T-helper 1 cell (primary cell): Measurements from ENCODE around the gene RCN2.
"Not testable (repeated sequence)": the region's sequence is repeated elsewhere in the genome, so short reads cannot be mapped to it uniquely, and the experiment has no call there.

Experiments
- DNase-seq, 5 donors: peaks; one replicate each; pipeline ENCODE4 v3.0.0-alpha.2; 2012 to 2020
- total RNA-seq, 4 donors: gene quantifications; one replicate each; lab custom pipeline; 2026; lab: John Stamatoyannopoulos, UW

Gene RCN2
- 18.7 to 32.1 (median 28.2) reads per million in 4 donors for total RNA-seq

- peak; percentile 82 to 96 (median 88) for DNase-seq
Measured at GRCh38 chr15:76931397-76932134, at the start of gene RCN2. Gene RCN2 (plus strand): TSS chr15:76931749. CDS start chr15:76931842, 93 bp downstream.

- DNase-seq: no peak
Measured at GRCh38 chr15:76885212-76885611, 46.3 kb upstream of the RCN2 start.

DNA sequence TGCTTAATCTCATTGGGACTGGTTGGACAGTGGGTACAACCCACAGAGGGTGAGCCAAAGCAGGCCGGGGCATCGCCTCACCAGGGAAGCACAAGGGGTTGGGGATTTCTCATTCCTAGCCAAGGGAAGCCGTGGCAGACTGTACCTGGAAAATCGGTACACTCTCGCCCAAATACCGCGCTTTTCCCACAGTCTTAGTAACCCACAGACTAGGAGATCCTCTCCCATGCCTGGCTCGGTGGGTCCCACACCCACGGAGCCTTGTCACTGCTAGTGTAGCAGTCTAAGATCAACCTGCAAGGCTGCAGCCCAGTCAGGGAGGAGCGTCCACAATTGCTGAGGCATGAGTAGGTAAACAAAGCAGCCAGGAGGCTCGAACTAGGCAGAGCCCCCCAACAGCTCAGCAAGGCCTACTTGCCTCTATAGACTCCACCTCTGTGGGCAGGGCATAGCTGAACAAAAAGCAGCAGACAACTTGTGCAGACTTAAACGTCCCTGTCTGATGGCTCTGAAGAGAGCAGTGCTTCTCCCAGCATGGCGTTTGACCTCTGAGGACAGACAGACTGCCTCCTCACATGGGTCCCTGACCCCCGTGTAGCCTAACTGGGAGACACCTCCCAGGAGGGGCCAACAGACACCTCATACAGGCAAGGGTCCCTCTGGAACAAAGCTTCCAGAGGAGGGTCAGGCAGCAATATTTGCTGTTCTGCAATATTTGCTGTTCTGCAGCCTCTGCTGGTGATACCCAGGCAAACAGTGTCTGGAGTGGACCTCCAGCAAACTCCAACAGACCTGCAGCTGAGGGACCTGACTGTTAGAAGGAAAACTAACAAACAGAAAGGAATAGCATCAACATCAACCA lies 44.0 kb upstream of the RCN2 start:
- not testable (repeated sequence) for DNase-seq

- not testable (repeated sequence) for DNase-seq
Measured at GRCh38 chr15:76892836-76893235, 38.7 kb upstream of the RCN2 start.

- no peak for DNase-seq
Measured at GRCh38 chr15:76894174-76894573, 37.4 kb upstream of the RCN2 start.

- no peak for DNase-seq
Measured at GRCh38 chr15:76898102-76898501, 33.4 kb upstream of the RCN2 start.

DNA sequence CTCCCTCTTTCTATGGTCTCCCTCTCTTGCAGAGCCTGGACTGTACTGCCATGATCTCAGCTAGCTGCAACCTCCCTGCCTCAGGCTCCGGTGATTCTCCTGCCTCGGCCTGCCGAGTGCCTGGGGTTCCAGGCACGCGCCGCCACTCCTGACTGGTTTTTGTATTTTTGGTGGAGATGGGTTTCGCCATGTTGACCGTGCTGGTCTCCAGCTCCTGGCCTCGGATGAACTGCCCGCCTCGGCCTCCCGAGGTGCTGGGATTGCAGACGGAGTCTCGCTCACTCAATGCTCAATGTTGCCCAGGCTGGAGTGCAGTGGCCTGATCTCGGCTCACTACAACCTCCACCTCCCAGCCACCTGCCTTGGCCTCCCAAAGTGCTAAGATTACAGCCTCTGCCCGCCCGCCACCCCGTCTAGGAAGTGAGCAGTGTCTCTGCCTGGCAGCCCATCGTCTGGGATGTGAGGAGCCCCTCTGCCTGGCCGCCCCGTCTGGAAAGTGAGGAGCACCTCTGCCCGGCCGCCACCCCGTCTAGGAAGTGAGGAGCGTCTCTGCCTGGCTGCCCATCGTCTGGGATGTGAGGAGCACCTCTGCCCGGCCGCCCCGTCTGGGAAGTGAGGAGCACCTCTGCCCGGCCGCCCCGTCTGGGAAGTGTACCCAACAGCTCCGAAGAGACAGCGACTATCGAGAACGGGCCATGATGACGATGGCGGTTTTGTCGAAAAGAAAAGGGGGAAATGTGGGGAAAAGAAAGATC lies 32.2 kb upstream of the RCN2 start:
- not testable (repeated sequence) for DNase-seq

GRCh38 chr15:76899931-76900310 lies 31.6 kb upstream of the RCN2 start:
- DNase-seq: not testable (repeated sequence)

GRCh38 chr15:76901965-76902364 lies 29.6 kb upstream of the RCN2 start:
- no peak for DNase-seq

DNA sequence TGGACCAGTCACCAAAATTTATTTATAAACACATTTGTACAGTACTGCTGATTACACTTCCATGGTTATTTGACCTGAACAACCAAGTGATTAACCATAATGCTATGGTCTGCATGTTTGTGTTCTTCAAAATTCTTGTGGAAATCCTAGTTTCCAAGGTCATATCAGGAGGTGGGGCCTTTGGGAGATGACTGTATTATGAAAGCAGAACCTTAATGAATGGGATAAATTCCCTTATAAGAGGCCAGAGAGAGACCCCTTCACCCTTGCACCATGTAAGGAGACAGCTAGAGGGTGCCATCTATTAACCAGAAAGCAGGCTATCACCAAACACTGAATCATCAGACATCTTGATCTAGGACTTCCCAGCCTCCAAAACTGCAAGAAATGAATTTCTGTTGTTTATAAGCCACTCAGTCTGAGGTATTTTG lies 28.3 kb upstream of the RCN2 start:
- peak in 1 of 5 donors; percentile 46 for DNase-seq

GRCh38 chr15:76904461-76905012 lies 27.0 kb upstream of the RCN2 start:
- peak in 2 of 5 donors; percentile 3 to 13 for DNase-seq

- DNase-seq: peak; percentile 86 to 93 (median 86)
Measured at GRCh38 chr15:76905013-76905839, 26.3 kb upstream of the RCN2 start, which contains the start of gene SCAPER. Gene SCAPER (minus strand): TSS chr15:76905340. CDS start chr15:76883817, 21,523 bp downstream.

DNA sequence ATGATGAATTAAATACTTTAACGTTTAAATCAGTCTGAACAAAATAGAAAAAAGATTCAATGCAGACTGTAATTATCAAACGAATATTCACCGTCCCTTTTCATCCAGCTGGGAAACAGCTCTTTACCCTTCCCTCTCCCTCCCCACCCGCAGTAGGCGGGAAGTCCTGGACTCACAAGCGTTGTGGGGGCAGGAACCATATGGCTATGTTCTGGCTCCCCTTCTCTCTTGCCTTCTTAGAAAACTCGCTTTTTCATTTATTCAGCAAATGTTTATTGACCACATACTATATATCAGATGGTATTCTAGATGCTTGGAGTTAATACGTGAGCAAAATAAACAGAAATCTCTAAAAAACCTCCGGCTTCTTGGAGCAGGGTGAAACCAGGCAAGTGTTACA lies 25.7 kb upstream of the RCN2 start:
- no peak for DNase-seq

DNA sequence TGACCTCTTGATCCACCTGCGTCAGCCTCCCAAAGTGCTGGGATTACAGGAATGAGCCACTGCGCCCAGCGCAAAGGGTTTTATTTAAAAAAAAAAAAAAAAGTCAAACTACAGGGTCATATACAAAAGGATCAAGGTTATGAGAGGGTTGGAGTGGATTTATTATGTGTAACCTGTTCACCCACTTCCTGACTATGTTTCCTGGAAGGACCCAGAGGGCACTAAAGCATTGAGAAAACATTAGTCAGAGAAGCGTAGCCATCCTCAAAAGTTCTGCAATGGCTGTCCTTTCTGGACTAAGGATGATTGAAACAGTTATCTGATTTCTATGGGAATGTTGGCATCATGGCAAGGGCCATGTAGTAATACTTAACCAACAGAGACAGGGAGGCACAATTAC lies 19.1 kb upstream of the RCN2 start:
- no peak for DNase-seq

DNA sequence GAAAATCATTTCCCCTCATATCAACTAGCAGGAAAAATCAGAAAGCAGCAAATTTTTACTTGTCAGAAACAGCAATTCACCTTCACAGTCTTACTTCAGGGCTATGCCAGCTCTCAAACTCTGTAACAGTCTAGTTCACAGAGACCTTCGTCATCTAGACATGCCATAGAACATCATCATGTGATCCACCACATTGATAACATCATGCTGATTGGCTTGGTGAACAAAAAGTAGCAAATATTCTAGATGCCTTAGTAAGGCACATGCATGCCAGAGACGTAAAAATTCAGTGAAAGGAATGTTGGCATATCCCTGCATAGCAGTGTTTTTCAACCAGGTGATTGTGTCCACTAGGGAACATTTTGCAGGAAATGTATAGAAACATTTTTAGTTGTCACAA lies 17.8 kb upstream of the RCN2 start:
- DNase-seq: no peak

DNA sequence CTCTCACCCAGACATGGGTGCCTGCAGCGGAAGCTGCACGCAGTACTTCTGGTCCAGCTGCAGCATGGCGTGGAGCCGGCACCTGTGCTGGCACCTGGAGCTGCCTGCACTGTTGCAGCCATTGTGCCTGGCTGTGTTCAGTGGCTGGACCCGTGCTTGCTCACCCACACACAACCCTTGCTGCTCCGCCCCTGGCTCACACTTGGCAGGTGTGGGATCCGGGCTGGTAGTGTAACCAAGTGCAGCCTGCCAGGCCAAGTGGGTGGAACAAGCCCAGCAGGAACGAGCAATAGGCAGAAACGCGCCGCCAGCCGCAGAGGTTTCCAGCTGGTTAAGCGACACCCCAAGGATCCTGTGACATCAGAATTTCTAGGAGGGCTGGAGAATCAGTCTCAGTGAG lies 15.2 kb upstream of the RCN2 start:
- no peak for DNase-seq

DNA sequence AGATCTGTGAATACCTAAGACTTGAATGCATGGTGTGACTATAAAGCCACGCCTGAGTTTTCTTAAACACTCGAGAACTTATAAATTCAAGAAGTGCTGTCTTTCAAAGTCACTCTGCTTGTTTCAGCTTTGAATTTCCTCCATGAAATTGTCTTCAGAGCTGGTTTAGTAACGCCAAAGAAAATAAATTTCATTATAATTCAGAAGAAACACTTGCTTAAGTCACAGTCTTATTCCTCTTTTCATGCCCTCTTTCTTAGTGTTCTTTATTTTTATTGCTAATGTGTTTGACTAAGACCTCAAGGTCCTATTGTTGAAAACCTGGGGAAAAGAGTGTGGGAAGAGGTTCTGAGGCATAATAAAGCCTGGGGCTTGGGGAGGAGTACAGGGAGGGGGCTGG lies 3.3 kb upstream of the RCN2 start:
- DNase-seq: no peak

GRCh38 chr15:76929011-76929760 lies 2.4 kb upstream of the RCN2 start:
- DNase-seq: no peak

DNA sequence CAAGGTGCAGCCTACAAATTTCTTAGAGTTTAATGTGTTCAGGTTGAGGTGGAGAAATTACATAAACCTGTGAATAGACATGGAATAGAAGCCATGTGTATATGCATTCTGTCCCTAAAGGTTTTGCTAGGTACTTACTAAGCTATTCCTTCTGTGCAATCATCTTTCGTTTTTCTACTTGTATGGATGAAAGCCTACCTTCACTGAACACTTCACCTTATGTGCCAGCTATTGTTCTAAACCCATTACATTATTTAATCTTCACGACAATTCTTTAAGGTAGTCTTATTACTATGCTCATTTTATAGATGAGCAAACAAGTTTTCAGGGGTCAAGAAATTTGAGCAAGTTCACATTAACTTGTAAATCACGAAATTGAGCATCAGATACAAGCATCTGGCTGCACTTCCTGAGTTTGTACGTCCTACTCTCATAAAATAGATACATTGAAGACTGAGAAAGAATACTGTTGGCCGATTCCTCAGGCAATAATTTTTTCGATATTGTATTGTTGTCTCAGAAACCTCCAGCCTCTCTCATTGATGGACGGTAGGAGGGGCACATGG lies 635 bp upstream of the RCN2 start:
- DNase-seq: peak in 1 of 5 donors; percentile 4
